HepG2 (cell line): ENCODE measurements around the gene SAMM50. TPM values are rescaled to one million over a fixed set of nuclear protein-coding genes. Genes with fewer than 3 reads are reported as not detected.

ENCODE experiments used
- CEBPG ChIP-seq: IDR thresholded peaks from 2 replicates; pipeline ENCODE4 v1.6.1; 2016
- KDM3A ChIP-seq: IDR thresholded peaks from 2 replicates; pipeline ENCODE4 v1.6.1; 2018; ENCODE audit warnings: low read depth, missing compliant biosample characterization
- KLF12 ChIP-seq: sonication (generic); formaldehyde crosslinking; IDR thresholded peaks from 2 replicates; pipeline ENCODE4 v1.4.0; 2020; ENCODE audit warnings: missing genetic modification reagents, borderline replicate concordance
- NFE2L1 ChIP-seq: sonication (generic); formaldehyde crosslinking; IDR thresholded peaks from 2 replicates; pipeline ENCODE4 v1.4.0; 2020; ENCODE audit warnings: missing genetic modification reagents, mild to moderate bottlenecking, borderline replicate concordance
- SATB2 ChIP-seq: sonication (generic); formaldehyde crosslinking; IDR thresholded peaks from 2 replicates; pipeline ENCODE4 v1.5.0; 2020; ENCODE audit warnings: missing genetic modification reagents
- TSC22D2 ChIP-seq: sonication (generic); formaldehyde crosslinking; IDR thresholded peaks from 2 replicates; pipeline ENCODE4 v1.5.1; 2020; ENCODE audit warnings: missing genetic modification reagents, mild to moderate bottlenecking, borderline replicate concordance
- ZNF180 ChIP-seq: sonication (generic); formaldehyde crosslinking; IDR thresholded peaks from 2 replicates; pipeline ENCODE4 v1.4.0; 2020; ENCODE audit warnings: low read depth, missing genetic modification reagents, borderline replicate concordance
- ZNF234 ChIP-seq: sonication (generic); formaldehyde crosslinking; conservative IDR thresholded peaks from 2 replicates; pipeline ENCODE4 v1.5.1; 2020; ENCODE audit warnings: mild to moderate bottlenecking, missing genetic modification reagents
- ZNF382 ChIP-seq: sonication (generic); formaldehyde crosslinking; IDR thresholded peaks from 2 replicates; pipeline ENCODE4 v1.5.0; 2020; ENCODE audit warnings: missing genetic modification reagents, mild to moderate bottlenecking, borderline replicate concordance
- ZNF558 ChIP-seq: sonication (generic); formaldehyde crosslinking; IDR thresholded peaks from 2 replicates; pipeline ENCODE4 v1.9.0; 2022; ENCODE audit warnings: mild to moderate bottlenecking, missing genetic modification reagents, borderline replicate concordance
- polyA plus RNA-seq, 8 experiments: library from polyadenylated mRNA; depleted of rRNA in 3 of 8; stranded (reverse) in 7 of 8; unstranded in 1 of 8; fragments of >200 nt; fragmentation: Illumina TruSeq in 4 of 8; extraction: Trizol in 4 of 8; gene quantifications; 2 replicates each; pipeline versions ENCODE4 v1.2.1 to v1.2.3, GENCODE V29; 2011 to 2016; ENCODE audit warnings: low read depth in 4 of 8, missing spikeins in 1 of 8, mixed read lengths in 1 of 8; ENCODE audit not compliant: insufficient read depth in 1 of 8
- total RNA-seq, 5 experiments: library from RNA; depleted of rRNA; stranded (reverse); fragments of >200 nt; fragmentation: Illumina TruSeq; extraction: Trizol; gene quantifications; 2 replicates each; pipeline ENCODE4 v1.2.3, GENCODE V29; 2016; ENCODE audit warnings: low read depth in 1 of 5
- TF ChIP-seq, protein P1 (sequence below): sonication (generic); formaldehyde crosslinking; conservative IDR thresholded peaks from 2 replicates; pipeline ENCODE4 v1.4.0; 2020; ENCODE audit warnings: mild to moderate bottlenecking, missing genetic modification reagents, moderate library complexity
- TF ChIP-seq, protein P2 (sequence below): sonication (generic); formaldehyde crosslinking; IDR thresholded peaks from 2 replicates; pipeline ENCODE4 v1.5.1; 2020; ENCODE audit warnings: mild to moderate bottlenecking, missing genetic modification reagents, borderline replicate concordance
- TF ChIP-seq, protein P3 (sequence below): sonication (generic); formaldehyde crosslinking; IDR thresholded peaks from 2 replicates; pipeline ENCODE4 v1.4.0; 2020; ENCODE audit warnings: missing genetic modification reagents
- TF ChIP-seq, protein P4 (sequence below): sonication (generic); formaldehyde crosslinking; IDR thresholded peaks from 2 replicates; pipeline ENCODE4 v1.5.0; 2020; ENCODE audit warnings: mild to moderate bottlenecking, missing genetic modification reagents

SAMM50 gene
- total and polyA plus RNA-seq, 2 of the 13 experiments (the other 11 are each of a cell fraction or from before 2014, with no cell fraction given), result 34.7 to 63.4 TPM

DNA sequence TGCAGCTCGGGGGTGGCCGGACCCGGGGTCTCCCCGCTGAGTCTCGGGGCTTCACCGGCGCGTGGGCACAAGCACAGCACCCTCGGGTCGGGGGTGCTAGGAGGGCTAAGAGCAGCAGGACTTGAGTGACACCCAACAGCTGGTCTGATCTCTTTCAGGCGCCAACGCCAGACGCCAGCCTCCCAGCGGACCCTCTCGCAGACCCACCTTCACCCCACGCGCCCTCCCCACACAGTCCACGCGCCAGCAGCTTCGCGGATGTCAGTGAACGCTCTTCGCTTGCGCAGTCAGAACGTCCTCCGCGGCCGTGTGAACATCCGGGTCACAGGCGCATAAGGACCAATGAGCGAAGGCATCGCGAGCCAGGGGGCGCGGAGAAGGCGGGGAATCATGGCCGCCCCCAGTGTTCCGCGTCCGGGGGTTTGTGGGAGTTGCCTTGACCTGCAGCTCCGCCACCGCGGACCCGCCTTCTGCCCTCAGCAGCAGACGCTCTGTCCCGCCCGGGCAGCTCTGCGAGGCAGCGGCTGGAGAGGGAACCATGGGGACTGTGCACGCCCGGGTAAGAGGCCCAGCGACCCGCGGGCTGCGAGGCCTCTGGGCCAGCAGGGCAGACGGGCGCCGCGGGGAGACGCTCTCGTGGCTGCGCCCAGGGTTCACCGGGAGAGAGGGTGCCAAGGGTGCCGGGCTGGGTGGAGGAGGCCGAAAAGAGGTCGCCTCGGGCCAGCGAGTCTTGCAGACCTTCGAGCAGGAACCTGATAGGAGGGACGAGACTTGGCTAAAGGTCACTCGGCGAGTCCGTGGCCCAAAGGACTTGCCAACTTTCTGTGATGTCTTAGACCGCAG, at the start of gene SAMM50 (continued):
- TF ChIP-seq, protein P1, sequence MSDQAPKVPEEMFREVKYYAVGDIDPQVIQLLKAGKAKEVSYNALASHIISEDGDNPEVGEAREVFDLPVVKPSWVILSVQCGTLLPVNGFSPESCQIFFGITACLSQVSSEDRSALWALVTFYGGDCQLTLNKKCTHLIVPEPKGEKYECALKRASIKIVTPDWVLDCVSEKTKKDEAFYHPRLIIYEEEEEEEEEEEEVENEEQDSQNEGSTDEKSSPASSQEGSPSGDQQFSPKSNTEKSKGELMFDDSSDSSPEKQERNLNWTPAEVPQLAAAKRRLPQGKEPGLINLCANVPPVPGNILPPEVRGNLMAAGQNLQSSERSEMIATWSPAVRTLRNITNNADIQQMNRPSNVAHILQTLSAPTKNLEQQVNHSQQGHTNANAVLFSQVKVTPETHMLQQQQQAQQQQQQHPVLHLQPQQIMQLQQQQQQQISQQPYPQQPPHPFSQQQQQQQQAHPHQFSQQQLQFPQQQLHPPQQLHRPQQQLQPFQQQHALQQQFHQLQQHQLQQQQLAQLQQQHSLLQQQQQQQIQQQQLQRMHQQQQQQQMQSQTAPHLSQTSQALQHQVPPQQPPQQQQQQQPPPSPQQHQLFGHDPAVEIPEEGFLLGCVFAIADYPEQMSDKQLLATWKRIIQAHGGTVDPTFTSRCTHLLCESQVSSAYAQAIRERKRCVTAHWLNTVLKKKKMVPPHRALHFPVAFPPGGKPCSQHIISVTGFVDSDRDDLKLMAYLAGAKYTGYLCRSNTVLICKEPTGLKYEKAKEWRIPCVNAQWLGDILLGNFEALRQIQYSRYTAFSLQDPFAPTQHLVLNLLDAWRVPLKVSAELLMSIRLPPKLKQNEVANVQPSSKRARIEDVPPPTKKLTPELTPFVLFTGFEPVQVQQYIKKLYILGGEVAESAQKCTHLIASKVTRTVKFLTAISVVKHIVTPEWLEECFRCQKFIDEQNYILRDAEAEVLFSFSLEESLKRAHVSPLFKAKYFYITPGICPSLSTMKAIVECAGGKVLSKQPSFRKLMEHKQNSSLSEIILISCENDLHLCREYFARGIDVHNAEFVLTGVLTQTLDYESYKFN (CRISPR knock-in tag), result peak; percentile 36
- no peak for TF ChIP-seq SATB2 (CRISPR knock-in tag)
- TF ChIP-seq KLF12 (CRISPR knock-in tag), result 0 out of 2 replicates have a peak, but pooled peaks have one; percentile 37
- TF ChIP-seq ZNF234, result no peak; the same call in 1 of the 2 replicates
- TF ChIP-seq, protein P2, sequence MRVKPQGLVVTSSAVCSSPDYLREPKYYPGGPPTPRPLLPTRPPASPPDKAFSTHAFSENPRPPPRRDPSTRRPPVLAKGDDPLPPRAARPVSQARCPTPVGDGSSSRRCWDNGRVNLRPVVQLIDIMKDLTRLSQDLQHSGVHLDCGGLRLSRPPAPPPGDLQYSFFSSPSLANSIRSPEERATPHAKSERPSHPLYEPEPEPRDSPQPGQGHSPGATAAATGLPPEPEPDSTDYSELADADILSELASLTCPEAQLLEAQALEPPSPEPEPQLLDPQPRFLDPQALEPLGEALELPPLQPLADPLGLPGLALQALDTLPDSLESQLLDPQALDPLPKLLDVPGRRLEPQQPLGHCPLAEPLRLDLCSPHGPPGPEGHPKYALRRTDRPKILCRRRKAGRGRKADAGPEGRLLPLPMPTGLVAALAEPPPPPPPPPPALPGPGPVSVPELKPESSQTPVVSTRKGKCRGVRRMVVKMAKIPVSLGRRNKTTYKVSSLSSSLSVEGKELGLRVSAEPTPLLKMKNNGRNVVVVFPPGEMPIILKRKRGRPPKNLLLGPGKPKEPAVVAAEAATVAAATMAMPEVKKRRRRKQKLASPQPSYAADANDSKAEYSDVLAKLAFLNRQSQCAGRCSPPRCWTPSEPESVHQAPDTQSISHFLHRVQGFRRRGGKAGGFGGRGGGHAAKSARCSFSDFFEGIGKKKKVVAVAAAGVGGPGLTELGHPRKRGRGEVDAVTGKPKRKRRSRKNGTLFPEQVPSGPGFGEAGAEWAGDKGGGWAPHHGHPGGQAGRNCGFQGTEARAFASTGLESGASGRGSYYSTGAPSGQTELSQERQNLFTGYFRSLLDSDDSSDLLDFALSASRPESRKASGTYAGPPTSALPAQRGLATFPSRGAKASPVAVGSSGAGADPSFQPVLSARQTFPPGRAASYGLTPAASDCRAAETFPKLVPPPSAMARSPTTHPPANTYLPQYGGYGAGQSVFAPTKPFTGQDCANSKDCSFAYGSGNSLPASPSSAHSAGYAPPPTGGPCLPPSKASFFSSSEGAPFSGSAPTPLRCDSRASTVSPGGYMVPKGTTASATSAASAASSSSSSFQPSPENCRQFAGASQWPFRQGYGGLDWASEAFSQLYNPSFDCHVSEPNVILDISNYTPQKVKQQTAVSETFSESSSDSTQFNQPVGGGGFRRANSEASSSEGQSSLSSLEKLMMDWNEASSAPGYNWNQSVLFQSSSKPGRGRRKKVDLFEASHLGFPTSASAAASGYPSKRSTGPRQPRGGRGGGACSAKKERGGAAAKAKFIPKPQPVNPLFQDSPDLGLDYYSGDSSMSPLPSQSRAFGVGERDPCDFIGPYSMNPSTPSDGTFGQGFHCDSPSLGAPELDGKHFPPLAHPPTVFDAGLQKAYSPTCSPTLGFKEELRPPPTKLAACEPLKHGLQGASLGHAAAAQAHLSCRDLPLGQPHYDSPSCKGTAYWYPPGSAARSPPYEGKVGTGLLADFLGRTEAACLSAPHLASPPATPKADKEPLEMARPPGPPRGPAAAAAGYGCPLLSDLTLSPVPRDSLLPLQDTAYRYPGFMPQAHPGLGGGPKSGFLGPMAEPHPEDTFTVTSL (CRISPR knock-in tag), result 0 out of 2 replicates have a peak, but pooled peaks have one; percentile 21
- TF ChIP-seq, protein P3, sequence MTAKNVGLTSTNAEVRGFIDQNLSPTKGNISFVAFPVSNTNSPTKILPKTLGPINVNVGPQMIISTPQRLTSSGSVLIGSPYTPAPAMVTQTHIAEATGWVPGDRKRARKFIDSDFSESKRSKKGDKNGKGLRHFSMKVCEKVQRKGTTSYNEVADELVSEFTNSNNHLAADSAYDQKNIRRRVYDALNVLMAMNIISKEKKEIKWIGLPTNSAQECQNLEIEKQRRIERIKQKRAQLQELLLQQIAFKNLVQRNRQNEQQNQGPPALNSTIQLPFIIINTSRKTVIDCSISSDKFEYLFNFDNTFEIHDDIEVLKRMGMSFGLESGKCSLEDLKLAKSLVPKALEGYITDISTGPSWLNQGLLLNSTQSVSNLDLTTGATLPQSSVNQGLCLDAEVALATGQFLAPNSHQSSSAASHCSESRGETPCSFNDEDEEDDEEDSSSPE (CRISPR knock-in tag), result no peak; the same call in 1 of the 2 replicates
- no peak for TF ChIP-seq ZNF180 (CRISPR knock-in tag)
- no peak; the same call in 1 of the 2 replicates for TF ChIP-seq KDM3A (CRISPR knock-in tag)
- TF ChIP-seq NFE2L1 (CRISPR knock-in tag), result 0 out of 2 replicates have a peak, but pooled peaks have one; percentile 42
- no peak for TF ChIP-seq ZNF382 (CRISPR knock-in tag)
- TF ChIP-seq, protein P4, sequence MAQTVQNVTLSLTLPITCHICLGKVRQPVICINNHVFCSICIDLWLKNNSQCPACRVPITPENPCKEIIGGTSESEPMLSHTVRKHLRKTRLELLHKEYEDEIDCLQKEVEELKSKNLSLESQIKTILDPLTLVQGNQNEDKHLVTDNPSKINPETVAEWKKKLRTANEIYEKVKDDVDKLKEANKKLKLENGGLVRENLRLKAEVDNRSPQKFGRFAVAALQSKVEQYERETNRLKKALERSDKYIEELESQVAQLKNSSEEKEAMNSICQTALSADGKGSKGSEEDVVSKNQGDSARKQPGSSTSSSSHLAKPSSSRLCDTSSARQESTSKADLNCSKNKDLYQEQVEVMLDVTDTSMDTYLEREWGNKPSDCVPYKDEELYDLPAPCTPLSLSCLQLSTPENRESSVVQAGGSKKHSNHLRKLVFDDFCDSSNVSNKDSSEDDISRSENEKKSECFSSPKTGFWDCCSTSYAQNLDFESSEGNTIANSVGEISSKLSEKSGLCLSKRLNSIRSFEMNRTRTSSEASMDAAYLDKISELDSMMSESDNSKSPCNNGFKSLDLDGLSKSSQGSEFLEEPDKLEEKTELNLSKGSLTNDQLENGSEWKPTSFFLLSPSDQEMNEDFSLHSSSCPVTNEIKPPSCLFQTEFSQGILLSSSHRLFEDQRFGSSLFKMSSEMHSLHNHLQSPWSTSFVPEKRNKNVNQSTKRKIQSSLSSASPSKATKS, result no peak
- TF ChIP-seq CEBPG (CRISPR knock-in tag), result peak; percentile 59
- no peak for TF ChIP-seq TSC22D2 (CRISPR knock-in tag)
- peak; percentile 94 for TF ChIP-seq ZNF558 (CRISPR knock-in tag)
